ENCODE measurements around the gene MOK.
"Not testable (repeated sequence)": the region's sequence is repeated elsewhere in the genome, so short reads cannot be mapped to it uniquely, and the experiment has no call there.

MOK gene

GRCh38 chr14:102304611-102305506 lies at the start of gene MOK:
Gene MOK, minus strand, starts transcription at chr14:102305164. Its CDS starts 196 bp downstream, at chr14:102304968.
- peak; percentile 99 for DNase-seq

GRCh38 chr14:102353126-102353619 lies 48.2 kb upstream of the MOK start:
- DNase-seq = no peak

- no peak for DNase-seq
Observed at GRCh38 chr14:102352213-102352612, 47.2 kb upstream of the MOK start.

DNA sequence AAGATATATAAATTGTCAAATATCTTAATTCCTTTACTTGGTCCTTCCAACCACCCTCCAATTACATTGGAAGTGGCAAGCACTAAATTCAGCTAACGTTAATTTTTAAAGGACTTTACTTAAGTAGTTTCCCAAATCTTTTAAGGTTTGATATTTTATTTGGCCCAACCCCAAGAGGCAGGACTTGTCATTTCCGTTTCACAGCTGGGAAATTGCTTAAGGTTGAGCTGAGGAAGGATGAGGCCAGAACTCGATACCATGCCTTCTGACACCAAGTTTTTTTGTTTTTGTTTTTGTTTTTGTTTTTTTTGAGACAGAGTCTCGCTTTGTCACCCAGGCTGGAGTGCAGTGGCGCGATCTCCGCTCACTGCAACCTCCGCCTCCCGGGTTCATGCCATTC lies 46.6 kb upstream of the MOK start:
- not testable (repeated sequence) for DNase-seq

DNA sequence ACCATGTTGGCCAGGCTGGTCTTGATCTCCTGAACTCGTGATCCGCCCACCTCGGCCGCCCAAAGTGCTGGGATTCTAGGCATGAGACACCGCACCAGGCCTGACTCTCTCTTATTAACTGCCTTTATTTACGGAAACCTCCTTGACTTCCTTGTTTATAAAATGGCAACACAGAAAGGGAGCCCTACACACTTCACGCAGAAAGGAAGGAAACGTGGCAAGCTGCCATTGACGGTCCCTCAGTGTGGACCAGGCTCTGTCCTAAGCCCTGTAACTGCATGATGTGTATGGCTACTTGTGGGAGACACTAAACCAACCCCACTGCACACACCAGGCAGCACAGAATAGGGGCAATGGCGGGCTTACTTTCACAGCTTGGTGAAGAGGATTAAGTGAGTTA lies 46.1 kb upstream of the MOK start:
- DNase-seq = no peak

DNA sequence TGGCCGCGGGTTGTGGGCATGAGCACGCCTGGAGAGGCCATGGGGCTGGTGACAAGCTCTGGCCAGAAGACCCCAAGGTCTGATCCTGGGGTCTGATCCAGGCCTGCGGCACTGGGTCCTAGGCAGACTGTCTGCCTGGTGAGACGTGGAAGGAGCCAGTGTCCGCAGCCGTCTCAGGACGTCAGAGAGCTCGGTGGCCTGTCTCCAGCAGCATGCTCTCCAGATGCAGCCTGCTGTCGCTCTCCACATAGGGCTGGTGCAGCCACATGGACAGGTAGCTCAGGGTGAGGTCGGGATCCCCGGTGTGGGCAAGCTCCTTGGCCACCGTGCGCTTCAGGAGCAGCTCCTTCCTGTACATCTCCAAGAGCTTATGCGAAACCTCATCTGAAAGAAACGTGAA lies 43.4 kb upstream of the MOK start:
- DNase-seq = no peak

DNA sequence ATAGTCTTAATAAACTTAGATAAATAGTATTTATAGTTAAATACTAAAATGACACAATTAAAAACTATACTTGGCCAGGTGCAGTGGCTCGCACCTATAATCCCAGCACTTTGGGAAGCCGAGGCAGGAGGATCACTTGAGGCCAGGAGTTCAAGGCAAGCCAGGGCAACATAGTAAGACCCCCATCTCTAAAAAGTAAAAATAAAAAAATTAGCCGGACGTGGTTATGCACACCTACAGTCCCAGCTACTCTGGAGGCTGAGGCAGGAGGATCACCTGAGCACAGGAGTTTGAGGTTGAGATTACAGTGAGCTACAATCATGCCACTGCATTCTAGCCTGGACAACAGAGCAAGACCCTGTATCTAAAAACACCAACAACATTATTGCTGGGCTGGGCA lies 41.7 kb upstream of the MOK start:
- no peak for DNase-seq

- DNase-seq = no peak
Observed at GRCh38 chr14:102345232-102345631, 40.3 kb upstream of the MOK start.

DNA sequence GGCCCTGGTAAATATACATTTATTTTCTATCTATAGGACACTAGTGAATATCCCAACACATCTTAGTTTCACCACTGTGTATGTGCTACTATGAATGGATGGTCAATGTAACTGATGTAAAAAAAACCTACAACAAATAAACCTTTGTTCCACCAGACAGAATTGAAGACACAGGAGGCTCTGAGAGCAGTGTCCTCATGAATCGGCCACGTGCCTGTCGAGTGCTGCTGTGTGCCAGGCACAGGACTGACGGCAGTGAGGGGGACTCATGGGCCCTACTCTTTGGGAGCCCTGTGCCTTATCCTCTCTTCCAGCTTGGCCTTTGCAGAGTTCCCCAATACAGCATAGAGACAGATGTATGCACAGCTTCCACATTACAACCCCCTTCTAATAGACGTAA lies 39.5 kb upstream of the MOK start:
- no peak for DNase-seq

DNA sequence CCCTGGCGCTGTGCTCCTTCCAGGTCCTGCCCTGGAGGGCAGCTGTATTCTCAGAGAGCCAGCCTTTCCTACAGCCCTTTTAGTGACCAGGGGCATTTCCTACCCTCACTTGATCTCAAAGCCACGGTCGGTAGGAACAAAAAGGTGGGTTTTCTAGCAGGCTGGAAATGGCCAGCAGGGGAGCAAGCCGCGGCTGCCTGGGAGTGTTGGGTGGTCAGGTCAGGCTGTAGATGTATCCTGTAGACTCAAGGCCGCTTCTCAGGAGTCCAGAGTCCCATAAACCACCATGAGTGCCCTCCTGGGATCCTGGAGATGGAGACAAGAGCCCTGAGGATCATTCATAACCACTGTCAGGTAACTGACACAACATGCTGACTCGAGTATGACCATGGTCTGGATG lies 39.1 kb upstream of the MOK start:
- DNase-seq = no peak

DNA sequence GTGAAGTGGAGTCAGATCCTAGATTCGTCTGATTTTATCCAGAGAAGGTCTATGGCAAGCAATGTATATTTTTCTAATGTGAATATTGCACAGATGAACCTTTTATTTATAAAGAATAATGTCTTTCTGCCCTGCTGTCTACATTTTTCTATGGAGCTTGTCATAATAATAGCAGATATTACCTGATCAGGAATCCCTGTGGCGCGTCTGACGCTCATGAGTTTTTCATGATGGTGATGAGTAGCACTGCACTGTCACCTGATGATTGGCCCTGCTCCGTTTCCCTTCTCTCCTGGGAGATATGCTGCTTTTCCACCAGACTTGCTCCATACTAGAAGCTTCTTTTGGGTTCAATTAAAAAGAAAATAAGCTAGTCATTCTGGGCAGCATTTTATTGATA lies 37.3 kb upstream of the MOK start:
- DNase-seq = no peak

GRCh38 chr14:102341566-102341965 lies 36.6 kb upstream of the MOK start:
- no peak for DNase-seq

DNA sequence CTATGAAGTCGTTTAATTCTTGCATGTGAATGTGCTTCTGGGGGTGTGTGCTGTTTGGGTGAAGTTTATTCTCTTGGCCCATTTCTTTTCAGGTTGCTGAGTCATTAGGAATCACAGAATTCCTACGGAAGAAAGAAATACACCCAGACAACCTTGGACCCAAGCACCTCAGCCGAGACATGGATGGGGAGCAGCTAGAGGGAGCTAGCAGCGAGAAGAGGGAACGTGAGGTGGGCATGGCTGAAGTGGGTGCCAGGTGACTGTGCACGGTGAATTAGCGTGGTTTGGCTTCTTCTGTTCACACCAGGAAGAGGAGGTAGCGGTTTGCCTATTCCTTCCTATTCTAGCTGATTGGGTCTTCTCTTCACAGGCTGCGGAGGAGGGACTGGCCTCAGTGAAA lies 33.8 kb upstream of the MOK start:
- DNase-seq = no peak

DNA sequence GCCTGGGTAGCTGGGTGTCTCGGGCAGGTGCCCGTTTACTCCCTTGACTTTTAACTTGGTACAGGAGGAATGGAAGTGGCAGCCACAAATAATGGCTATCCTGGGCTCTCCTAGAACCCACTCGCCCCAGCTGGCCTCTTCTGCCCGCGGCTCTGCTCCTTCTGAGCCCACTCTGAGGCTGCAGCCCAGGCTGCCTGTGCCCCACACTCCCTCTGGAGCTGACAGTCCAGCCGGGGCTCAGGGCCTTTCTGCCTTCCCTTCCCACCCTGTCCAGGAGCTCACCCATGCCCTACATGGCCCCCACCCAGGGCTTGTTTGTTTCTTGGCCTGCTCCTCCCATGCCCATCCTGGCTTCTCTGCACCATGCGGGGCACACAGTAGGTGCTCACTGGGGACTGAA lies 30.2 kb upstream of the MOK start:
- DNase-seq = no peak

GRCh38 chr14:102333795-102334705 lies 29.1 kb upstream of the MOK start:
- DNase-seq = no peak

GRCh38 chr14:102333390-102333789 lies 28.4 kb upstream of the MOK start:
- DNase-seq = no peak

- DNase-seq = no peak
Observed at GRCh38 chr14:102330806-102331205, 25.8 kb upstream of the MOK start.

- not testable (repeated sequence) for DNase-seq
Observed at GRCh38 chr14:102329381-102329780, 24.4 kb upstream of the MOK start.

- no peak for DNase-seq
Observed at GRCh38 chr14:102326583-102326982, 21.6 kb upstream of the MOK start.

DNA sequence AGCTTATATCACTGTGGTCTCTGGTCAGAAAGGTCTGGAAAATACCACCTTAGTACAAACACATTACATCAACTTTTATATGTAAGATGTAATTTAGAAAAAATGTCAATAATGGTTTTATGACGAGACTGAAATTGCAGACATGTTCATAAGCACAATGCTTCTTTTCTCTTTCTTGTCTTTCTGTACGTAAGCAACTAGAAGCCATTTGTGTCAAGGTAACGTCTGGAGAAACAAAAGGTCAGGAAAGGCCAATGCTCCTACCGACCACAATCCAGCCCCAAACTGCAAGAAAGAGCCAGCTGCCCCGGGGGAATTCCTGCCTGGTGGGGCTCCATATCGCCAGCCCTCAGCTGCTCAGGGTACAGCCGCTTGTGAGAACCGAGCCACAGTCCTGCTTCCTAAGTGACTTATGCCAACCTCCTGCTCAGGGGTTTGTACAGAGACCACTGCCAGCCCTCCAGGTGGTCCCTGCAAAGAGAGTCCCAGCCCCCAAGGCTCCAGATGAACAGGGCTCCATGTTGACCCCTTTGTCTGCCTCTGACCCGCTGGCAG lies 20.9 kb upstream of the MOK start:
- DNase-seq = no peak

GRCh38 chr14:102323102-102323501 lies 18.1 kb upstream of the MOK start:
- peak; percentile 52 for DNase-seq

GRCh38 chr14:102321456-102322422 lies 16.8 kb upstream of the MOK start:
- DNase-seq = no peak

Measured in right forelimb (tissue), 1 donor.